ENCODE measurements around the gene GAN.

Gene GAN

GRCh38 chr16:81424771-81425170 lies 110.0 kb downstream of the GAN start:
- DNase-seq (ENCODE audit: low read depth in 4 of 4, low spot score in 1 of 4) = no peak

- DNase-seq (ENCODE audit: low read depth in 4 of 4, low spot score in 1 of 4) = no peak
Measured at GRCh38 chr16:81427219-81427618, 112.5 kb downstream of the GAN start.

GRCh38 chr16:81429045-81429521 lies 114.3 kb downstream of the GAN start:
- DNase-seq (ENCODE audit: low read depth in 4 of 4, low spot score in 1 of 4) = no peak

GRCh38 chr16:81431554-81432353 lies 117.0 kb downstream of the GAN start:
- no peak for DNase-seq (ENCODE audit: low read depth in 4 of 4, low spot score in 1 of 4)

- no peak for DNase-seq (ENCODE audit: low read depth in 4 of 4, low spot score in 1 of 4)
Measured at GRCh38 chr16:81432937-81433557, 118.3 kb downstream of the GAN start.

GRCh38 chr16:81435103-81435502 lies 120.3 kb downstream of the GAN start:
- no peak for DNase-seq (ENCODE audit: low read depth in 4 of 4, low spot score in 1 of 4)

GRCh38 chr16:81435567-81435966 lies 120.8 kb downstream of the GAN start:
- no peak for DNase-seq (ENCODE audit: low read depth in 4 of 4, low spot score in 1 of 4)

GRCh38 chr16:81436386-81436785 lies 121.6 kb downstream of the GAN start:
- no peak for DNase-seq (ENCODE audit: low read depth in 4 of 4, low spot score in 1 of 4)

GRCh38 chr16:81437865-81438264 lies 123.1 kb downstream of the GAN start:
- no peak for DNase-seq (ENCODE audit: low read depth in 4 of 4, low spot score in 1 of 4)
